HEK293T (cell line): ENCODE measurements around the gene PPP1R12C.

Experiments
- CTBP1 ChIP-seq: fragments of 450-650 bp; IDR thresholded peaks from 2 replicates; pipeline ENCODE4 v1.6.1; 2016; ENCODE audit warnings: borderline replicate concordance
- FOXA1 ChIP-seq: fragments of 450-650 bp; IDR thresholded peaks from 2 replicates; pipeline ENCODE4 v1.6.1; 2016; ENCODE audit warnings: mild to moderate bottlenecking
- FOXK2 ChIP-seq: fragments of 450-650 bp; IDR thresholded peaks from 2 replicates; pipeline ENCODE4 v1.6.1; 2016; ENCODE audit warnings: mild to moderate bottlenecking
- L3MBTL2 ChIP-seq: fragments of 450-650 bp; conservative IDR thresholded peaks from 2 replicates; pipeline ENCODE4 v1.6.1; 2016; ENCODE audit warnings: mild to moderate bottlenecking
- NFRKB ChIP-seq: fragments of 450-650 bp; IDR thresholded peaks from 2 replicates; pipeline ENCODE4 v1.6.1; 2016; ENCODE audit warnings: mild to moderate bottlenecking, moderate library complexity
- PKNOX1 ChIP-seq: fragments of 450-650 bp; IDR thresholded peaks from 2 replicates; pipeline ENCODE4 v1.6.1; 2016
- SP1 ChIP-seq: fragments of 450-650 bp; IDR thresholded peaks from 2 replicates; pipeline ENCODE4 v1.6.1; 2017
- SUZ12 ChIP-seq: fragments of 450-650 bp; IDR thresholded peaks from 2 replicates; pipeline ENCODE4 v1.6.1; 2016; ENCODE audit warnings: mild to moderate bottlenecking
- TARDBP ChIP-seq: fragments of 450-650 bp; IDR thresholded peaks from 2 replicates; pipeline ENCODE4 v1.6.1; 2016

DNA sequence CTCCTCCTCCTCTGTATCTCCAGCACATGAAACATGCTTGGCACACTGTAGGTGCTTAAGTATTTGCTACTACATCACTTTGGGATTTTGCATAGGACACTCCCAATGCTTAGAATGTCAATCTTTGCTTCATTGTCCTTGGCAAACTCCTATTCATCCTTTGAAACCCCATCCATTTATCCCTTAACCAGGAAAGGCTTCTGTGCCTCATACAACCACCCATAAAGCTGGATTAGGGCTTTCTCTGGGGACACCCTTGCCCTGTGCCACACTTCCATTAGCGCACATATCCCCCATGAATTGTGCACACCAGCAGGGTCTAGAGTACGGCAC lies 47.6 kb downstream of the PPP1R12C start:
- TF ChIP-seq FOXK2 (no peak), SP1 (no peak), PKNOX1 (no peak), FOXA1 (no peak), CTBP1 (no peak), NFRKB (no peak), TARDBP (no peak), SUZ12 (no peak), L3MBTL2 (no peak)
